Lower lobe of right lung (tissue), 2 donors: ENCODE data around the gene CXXC5. TPM values are rescaled to one million over a fixed set of nuclear protein-coding genes. Genes with fewer than 3 reads are reported as not detected.

ENCODE experiments used
- ATAC-seq, 2 donors: fragments of 200-7000 bp; cut with Tn5 transposase; one replicate each; pipeline ENCODE4 v1.9.1; 2020 to 2022; ENCODE audit warnings: mild to moderate bottlenecking in 2 of 2, moderate library complexity in 2 of 2
- DNase-seq: peaks from one replicate; pipeline ENCODE4 v3.0.0-alpha.2; 2020
- H3K27ac ChIP-seq: fragments of 200-600 bp; one replicate; pipeline ENCODE4 v1.8.0; 2022
- H3K27me3 ChIP-seq: fragments of 200-600 bp; one replicate; pipeline ENCODE4 v1.8.0; 2022; ENCODE audit warnings: low read depth
- H3K36me3 ChIP-seq: fragments of 200-600 bp; one replicate; pipeline ENCODE4 v1.8.0; 2022; ENCODE audit warnings: mild to moderate bottlenecking
- H3K4me1 ChIP-seq: fragments of 200-600 bp; one replicate; pipeline ENCODE4 v1.8.0; 2022
- H3K4me3 ChIP-seq: fragments of 200-600 bp; one replicate; pipeline ENCODE4 v1.8.0; 2022; ENCODE audit warnings: mild to moderate bottlenecking
- H3K9me3 ChIP-seq: fragments of 200-600 bp; one replicate; pipeline ENCODE4 v1.8.0; 2022
- CTCF ChIP-seq: fragments of 200-600 bp; IDR thresholded peaks from one replicate; pipeline ENCODE4 v1.8.0; 2022; ENCODE audit warnings: antibody characterized with exemption, mild to moderate bottlenecking
- intact Hi-C: fragments of 100-400 bp; cut with DNase I; formaldehyde crosslinking; loops from one replicate; pipeline ENCODE4 v1.11.0; 2022
- total RNA-seq: library from RNA; stranded (reverse); fragmentation: NEBNext Ultra II Directional; extraction: Animal tissue kit (Norgen Biotek cat#: 25700); gene quantifications from one replicate; pipeline ENCODE4 v1.2.1, GENCODE V29; 2021
- donor health status: DM: no; HTN: yes; CAD: no; lungs with severe emphysema.

The CXXC5 gene
- total RNA-seq, 1 donor from 2014 or later: 27.3 TPM

DNA sequence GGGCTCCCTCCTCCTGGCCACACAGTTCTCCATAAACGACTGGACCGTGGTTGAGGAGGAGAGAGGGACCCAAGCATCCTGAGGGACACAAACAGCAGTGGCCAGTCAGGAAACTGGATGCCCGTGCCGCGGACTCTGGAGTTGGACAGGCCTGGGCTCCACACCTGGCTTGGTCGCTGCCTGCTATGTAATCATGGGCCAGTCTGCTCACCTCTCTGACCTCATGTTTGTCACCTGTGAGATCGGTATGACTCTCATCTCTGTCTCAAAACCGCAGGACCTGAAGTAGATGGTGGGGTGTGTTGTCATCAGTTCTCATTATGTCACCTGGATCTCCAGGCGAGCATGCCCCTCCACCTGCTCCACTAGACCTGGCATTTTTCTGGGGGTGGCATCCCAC, 14.5 kb downstream of the CXXC5 start:
- Histone ChIP-seq H3K4me1 (peaks cover 98% of the 10 kb centered on the region), H3K4me3 (no peak overlapping the region), H3K27ac (peak overlapping the region; percentile 84), H3K9me3 (no peaks in the 10 kb centered on the region), H3K27me3 (no peaks in the 10 kb centered on the region), H3K36me3 (no peaks in the 10 kb centered on the region)
- intact Hi-C loops: no loop called here
- ATAC-seq (no peak), DNase-seq (no peak)
- TF ChIP-seq CTCF: no peak

DNA sequence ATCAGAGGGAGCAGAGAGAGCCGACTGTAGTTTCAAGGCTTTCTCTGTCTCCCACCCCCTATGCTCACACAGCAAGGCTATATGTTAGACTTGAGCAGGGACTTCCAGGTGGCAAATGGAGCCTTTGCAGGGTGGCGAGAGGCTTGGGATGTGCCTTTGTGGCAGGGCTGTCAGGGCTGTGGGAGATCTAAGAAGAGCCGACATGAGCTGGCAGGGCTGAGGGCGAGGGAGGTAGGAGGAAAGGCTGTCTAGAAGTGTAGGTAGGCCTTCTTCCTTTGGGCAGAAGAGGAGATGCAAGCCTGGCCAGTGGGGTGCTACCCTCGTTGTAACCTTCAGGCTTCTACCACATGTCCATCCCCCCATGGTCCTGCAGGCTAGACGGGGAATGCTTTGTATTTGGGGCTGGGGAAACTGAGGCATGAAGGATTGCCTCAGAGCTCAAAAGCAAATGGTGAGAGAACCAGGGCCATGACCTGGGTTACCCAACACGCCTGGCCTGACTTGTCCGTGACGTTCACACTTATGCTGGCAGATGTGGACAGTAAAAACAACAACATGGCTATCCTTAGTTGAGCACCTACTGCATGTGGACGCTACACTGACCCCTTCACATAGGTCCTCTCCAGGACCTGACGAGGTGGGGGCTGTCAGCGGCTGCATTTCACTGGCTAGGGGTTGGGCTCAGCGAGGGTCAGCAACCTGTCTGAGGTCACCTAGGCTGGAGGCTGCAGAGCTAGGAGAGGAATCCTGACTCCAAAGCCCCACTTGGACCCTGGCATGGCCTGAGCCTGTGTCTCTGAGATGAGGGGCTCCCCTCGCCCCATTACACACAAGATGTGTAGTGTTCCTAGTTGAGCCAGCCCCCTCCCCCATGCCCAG, 15.3 kb downstream of the CXXC5 start:
- DNase-seq (no peak), ATAC-seq (no peak)
- intact Hi-C loops: no loop called here
- peaks cover 96% of the 10 kb centered on the region for H3K4me1 ChIP-seq
- no peaks in the 10 kb centered on the region for H3K27me3 ChIP-seq
- no peak for TF ChIP-seq CTCF
- no peaks in the 10 kb centered on the region for H3K36me3 ChIP-seq
- H3K27ac ChIP-seq: peak overlapping the region; percentile 47
- H3K4me3 ChIP-seq: no peak overlapping the region
- no peaks in the 10 kb centered on the region for H3K9me3 ChIP-seq

DNA sequence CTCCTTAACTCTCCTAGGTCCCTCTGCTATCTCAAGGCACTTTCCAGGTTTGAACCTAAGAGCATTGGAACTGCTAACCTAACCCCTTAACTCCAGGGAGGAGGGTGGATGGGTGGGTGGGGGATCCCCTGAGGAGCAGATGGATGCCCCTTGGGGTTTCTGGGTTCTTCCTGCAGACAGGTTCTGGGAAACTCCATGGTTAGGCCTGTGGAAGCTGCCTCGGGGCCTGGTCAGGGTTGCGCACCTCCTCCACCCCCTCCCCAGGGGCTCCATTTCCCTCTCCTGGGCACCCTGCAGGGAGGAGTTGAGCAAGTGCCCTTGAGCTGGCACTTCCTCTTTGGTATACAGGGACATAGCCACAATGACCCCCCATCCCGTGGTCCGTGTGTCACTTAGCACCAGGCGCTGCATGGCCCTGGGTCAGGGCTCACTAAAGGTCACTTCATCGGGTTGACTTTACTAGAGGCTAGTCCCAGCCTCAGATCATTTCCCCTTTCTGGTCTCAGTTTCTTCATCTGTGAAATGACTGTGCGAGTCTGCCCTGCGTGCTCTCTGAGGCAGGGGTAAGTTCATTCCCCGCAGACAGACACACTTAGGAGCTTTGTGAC, 16.0 kb downstream of the CXXC5 start:
- Histone ChIP-seq H3K27me3 (no peaks in the 10 kb centered on the region), H3K27ac (peak overlapping the region; percentile 47), H3K4me1 (peaks cover 96% of the 10 kb centered on the region), H3K9me3 (no peaks in the 10 kb centered on the region), H3K36me3 (no peaks in the 10 kb centered on the region), H3K4me3 (no peak overlapping the region)
- TF ChIP-seq CTCF: no peak
- DNase-seq (peak; percentile 92), ATAC-seq (peak; percentile 24 to 68)
- intact Hi-C loops: no loop called here

- H3K9me3 ChIP-seq: no peaks in the 10 kb centered on the region
- peak overlapping the region; percentile 47 for H3K27ac ChIP-seq
- no peaks in the 10 kb centered on the region for H3K36me3 ChIP-seq
- DNase-seq (no peak), ATAC-seq (no peak)
- no peak overlapping the region for H3K4me3 ChIP-seq
- peaks cover 96% of the 10 kb centered on the region for H3K4me1 ChIP-seq
- intact Hi-C loops: no loop called here
- H3K27me3 ChIP-seq: no peaks in the 10 kb centered on the region
- no peak for TF ChIP-seq CTCF
Measured at GRCh38 chr5:139664727-139665351, 16.7 kb downstream of the CXXC5 start.

DNA sequence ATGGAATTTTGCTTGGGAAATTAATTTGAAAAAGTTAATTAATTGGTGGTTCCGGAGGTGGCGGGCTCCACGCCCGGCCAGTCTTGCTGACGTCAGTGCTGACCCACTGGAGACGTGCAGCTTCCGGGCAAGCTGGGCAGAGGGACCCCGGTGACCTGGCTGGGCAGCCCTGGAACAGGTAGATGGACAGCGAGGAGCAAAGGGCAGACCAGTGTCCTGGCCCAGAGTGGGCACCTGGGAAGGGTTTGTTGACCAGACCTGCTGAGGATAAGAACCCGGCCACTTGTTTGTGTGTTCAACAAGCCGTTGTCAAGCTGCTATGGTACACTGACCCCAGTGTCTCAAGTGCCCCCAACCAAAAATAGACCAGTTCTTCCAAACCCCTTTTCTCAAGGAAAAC, 17.5 kb downstream of the CXXC5 start:
- Histone ChIP-seq H3K4me3 (no peak overlapping the region), H3K27me3 (no peaks in the 10 kb centered on the region), H3K36me3 (no peaks in the 10 kb centered on the region), H3K4me1 (peaks cover 96% of the 10 kb centered on the region), H3K9me3 (no peaks in the 10 kb centered on the region), H3K27ac (no peak overlapping the region)
- intact Hi-C loops: no loop called here
- no peak for ATAC-seq
- DNase-seq: no peak
- no peak for TF ChIP-seq CTCF
